NCI-H510A treated with DMSO at 0.1 percent for 48 hours (cell line): ENCODE measurements around the gene EMILIN3.
"Not testable (repeated sequence)": the region's sequence is repeated elsewhere in the genome, so short reads cannot be mapped to it uniquely, and the experiment has no call there.

Source experiments
- DNase-seq: peaks from one replicate; lab custom pipeline; 2025; lab: John Stamatoyannopoulos, UW

Gene EMILIN3

DNA sequence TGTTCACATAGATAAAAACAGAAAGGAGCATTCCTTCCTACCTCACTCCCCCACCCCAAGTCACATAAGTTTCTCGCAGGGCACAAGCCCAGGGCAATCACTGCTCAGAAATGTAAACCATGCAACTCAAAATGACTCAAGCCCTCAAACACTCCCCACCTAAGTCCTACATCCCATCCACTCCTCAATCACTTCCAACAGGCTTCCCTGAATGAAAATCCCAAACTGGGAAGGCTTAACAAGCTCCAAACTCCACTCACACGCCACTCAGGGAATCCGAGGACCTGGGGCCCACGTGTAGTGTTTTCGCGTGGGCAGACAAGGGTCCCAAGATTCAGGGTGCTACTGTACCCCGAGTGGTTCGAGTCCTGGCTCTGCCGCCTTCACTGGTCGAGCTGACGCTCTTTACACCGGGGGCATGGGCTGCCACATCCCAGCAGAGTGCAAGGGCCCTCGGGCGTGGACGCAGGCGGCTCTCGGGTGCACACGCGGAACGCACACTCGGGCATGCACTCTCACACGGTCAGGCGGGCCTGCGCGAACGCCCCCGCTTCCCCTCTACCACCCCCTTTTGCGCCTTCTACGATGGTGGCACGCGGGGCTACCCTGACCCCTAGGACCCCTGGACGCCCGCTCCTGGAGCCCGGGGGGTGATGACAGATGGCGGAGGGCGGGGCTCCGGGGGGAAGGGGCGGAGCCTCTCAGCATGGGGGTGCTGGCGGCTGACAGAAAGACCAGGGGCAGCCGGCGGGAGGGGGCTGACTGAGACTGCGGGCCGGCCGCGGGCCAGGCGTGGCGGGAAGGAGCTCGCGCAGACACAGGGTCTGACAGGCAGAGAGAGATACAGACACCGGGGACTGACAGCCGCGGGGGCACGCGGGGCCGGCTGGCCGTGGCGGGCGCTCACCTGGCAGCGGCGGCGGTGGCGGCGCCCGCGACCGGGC is 49.7 kb downstream of the EMILIN3 start:
- peak; percentile 33 for DNase-seq

DNA sequence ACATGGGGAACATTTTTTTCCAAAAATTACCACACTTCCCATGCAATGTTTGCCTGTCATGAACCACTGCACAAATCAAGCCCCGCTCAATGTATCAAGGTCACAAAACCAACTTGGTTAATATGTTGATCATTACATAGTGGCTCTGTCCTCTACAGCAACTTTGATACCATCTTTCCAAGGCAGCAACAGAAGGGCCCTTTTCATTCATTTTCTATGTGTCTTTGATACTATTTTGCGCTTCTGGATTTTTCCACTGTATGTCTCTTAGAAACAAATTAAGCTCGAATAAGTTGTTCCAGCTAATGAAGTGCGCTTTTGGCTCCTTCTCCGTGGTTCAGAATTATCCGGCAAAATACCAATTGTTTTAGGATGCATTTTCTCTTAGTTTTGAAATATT is 50.6 kb downstream of the EMILIN3 start:
- DNase-seq: no peak

DNA sequence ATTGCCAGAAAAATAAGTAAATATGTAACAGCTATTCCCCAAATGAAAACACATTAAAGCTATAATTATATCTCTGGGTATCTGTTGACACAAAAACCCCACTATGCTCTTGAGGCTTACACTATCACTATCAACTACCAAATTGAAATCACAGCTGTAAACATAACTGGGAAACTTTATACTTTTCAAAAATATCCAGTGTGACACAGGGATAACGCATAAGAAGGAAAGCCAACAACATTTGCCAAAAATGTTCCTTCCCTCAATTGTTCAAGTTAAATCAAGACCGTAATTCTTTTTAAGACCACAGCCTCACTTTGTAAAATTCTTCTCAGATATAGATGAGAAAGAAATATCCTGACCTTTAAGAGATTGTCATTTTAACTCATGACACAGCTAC is 52.2 kb downstream of the EMILIN3 start:
- DNase-seq: no peak

DNA sequence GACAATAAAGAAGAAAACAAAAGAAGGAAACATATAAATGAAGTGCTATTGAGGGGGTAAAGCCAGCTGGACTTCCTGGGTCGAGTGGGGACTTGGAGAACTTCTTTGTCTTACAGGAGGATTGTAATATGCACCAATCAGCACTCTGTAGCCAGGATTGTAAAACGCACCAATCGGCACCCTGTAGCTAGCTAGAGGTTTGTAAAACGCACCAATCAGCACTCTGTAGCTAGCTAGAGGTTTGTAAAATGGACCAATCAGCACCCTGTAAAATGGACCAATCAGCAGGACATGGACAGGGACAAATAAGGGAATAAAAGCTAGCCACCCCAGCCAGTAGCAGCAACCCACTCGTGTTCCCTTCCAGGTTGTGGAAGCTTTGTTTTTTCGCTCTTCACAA is 54.6 kb downstream of the EMILIN3 start:
- DNase-seq: not testable (repeated sequence)
